ENCODE data around the gene AUNIP. TPM values are rescaled to one million over a fixed set of nuclear protein-coding genes. Genes with fewer than 3 reads are reported as not detected.
A peak's percentile ranks its signal among the peaks of the same experiment; 100 is the strongest.

AUNIP gene
- total RNA-seq, 1 donor from 2014 or later: 7.2 TPM

DNA sequence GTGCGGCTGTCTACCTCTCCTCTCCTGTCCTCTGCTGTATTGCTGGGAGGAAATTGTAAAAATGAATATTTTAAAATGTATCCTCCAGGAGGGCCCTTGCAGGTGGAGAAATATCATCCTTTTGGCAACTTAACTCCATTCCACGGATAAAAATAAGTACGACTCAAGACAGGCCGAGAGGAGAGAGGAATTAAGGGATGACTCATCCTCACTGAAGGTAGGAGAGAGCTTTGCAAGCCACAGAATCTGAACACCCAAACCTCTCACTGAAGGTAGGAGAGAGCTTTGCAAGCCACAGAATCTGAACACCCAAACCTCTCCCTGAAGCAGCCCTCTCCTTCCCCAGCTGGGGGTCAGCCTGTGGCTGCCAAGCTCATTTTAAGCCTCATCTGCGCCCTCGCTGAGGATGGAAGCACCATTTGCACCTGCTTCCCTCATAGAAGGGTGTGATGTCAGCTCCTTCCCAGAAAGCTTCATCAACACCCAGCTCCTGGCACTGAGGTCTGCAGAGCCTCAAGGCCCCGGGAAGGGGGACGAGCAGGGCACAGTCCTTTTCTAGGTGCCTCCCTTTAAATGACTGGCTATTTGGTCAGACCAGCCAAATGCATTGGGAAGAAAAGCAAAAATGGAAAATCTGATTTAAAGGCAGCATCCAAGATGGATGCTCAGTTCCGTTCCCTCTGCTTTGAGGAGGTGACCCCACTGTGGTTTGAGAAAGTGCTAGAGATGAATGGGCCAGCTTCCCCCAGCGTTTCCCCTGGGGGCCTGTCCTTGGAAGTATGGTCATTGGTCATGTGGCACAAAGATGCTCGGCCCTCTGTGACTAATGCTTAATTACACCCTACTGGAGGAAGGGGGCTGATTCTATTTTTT is 72.1 kb downstream of the AUNIP start:
- H3K36me3 Mint-ChIP-seq: no peaks in the 10 kb centered on the region
- H3K4me3 Mint-ChIP-seq: no peak overlapping the region
- H3K4me1 Mint-ChIP-seq (ENCODE audit: unreplicated experiment): peaks cover 70% of the 10 kb centered on the region
- DNase-seq (ENCODE audit: extremely low spot score, unreplicated experiment): no peak
- no peak overlapping the region for H3K27ac Mint-ChIP-seq
- TF ChIP-seq, protein P1, sequence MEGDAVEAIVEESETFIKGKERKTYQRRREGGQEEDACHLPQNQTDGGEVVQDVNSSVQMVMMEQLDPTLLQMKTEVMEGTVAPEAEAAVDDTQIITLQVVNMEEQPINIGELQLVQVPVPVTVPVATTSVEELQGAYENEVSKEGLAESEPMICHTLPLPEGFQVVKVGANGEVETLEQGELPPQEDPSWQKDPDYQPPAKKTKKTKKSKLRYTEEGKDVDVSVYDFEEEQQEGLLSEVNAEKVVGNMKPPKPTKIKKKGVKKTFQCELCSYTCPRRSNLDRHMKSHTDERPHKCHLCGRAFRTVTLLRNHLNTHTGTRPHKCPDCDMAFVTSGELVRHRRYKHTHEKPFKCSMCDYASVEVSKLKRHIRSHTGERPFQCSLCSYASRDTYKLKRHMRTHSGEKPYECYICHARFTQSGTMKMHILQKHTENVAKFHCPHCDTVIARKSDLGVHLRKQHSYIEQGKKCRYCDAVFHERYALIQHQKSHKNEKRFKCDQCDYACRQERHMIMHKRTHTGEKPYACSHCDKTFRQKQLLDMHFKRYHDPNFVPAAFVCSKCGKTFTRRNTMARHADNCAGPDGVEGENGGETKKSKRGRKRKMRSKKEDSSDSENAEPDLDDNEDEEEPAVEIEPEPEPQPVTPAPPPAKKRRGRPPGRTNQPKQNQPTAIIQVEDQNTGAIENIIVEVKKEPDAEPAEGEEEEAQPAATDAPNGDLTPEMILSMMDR (conservative IDR thresholded peaks at IDR 0.05): no peak
- no peaks in the 10 kb centered on the region for H3K9me3 Mint-ChIP-seq
- H3K27me3 Mint-ChIP-seq: no peaks in the 10 kb centered on the region

DNA sequence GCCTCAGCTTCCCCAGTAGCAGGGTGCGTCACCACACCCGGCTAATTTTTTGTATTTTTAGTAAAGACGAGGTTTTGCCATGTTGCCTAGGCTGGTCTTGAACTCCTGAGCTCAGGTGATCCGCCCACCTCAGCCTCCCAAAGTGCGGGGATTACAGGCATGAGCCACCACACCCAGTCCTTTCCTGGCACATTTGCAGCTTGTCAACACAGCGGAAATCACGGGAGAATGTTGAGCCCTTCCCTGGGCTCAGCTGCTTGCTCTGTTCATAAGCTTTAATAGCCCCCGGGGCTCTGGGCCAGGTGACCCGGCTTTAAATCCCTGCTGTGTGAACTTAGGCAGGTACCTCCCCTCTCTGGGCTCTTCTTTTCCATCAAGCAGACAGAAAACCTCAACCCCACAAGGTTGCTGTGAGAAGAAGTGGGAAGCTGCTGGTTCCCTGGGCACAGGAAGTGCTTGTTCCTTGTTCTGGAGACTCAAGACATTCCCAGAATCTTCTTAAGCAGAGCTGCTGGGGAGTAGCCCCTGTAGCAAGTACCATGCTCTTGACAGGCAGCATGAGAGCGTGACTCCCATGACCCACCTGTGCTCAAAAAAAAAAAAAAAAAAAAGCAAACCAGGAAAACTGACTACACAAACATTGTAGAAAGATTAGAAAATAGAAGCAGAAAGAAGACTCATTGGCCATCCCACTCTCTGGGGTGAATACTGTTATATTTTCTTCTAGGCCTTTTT is 73.8 kb downstream of the AUNIP start:
- H3K36me3 Mint-ChIP-seq: no peaks in the 10 kb centered on the region
- H3K27ac Mint-ChIP-seq: no peak overlapping the region
- no peaks in the 10 kb centered on the region for H3K9me3 Mint-ChIP-seq
- H3K4me1 Mint-ChIP-seq (ENCODE audit: unreplicated experiment): peaks cover 62% of the 10 kb centered on the region
- H3K4me3 Mint-ChIP-seq: no peak overlapping the region
- TF ChIP-seq, protein P1 (conservative IDR thresholded peaks at IDR 0.05): no peak
- no peaks in the 10 kb centered on the region for H3K27me3 Mint-ChIP-seq
- DNase-seq (ENCODE audit: extremely low spot score, unreplicated experiment): no peak

DNA sequence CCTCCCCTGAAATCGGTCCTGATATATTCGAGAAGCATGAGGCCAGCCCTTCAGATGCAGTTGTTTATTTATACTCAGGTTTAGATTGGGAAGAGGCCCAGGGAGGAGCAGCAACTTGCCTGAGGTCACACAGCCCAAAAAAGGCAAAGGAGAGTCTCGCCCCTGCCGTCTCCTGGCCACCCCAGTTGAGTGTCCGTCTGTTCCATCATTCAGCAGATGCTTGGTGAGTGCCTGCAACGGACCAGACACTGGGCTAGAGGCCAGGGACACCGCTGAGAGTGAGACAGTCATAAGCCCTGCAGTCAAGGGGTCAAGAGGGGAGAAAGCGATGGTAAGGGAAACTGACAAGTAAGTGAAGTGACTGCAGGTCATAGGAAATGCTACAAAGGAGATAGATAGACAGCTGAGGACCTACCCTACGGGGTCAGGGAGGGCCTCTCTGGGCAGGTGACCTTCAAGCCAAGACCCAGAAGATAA is 74.6 kb downstream of the AUNIP start:
- Mint-ChIP-seq H3K4me3 (peak overlapping the region; percentile 20), H3K36me3 (no peaks in the 10 kb centered on the region), H3K4me1 (ENCODE audit: unreplicated experiment) (peaks cover 65% of the 10 kb centered on the region), H3K27ac (no peak overlapping the region), H3K9me3 (no peaks in the 10 kb centered on the region), H3K27me3 (no peaks in the 10 kb centered on the region)
- TF ChIP-seq, protein P1 (conservative IDR thresholded peaks at IDR 0.05): no peak
- no peak for DNase-seq (ENCODE audit: extremely low spot score, unreplicated experiment)

Small RNAs within 50 kb of the gene (microRNA-seq; reads per million reads assigned to microRNA genes)
- not detected for gene MIR3917

Other genes starting within 250 kb of the AUNIP start
- 6.4 and 9.1 TPM in 2 replicates for gene MAN1C1, start 242.7 kb downstream of the AUNIP start, total RNA-seq (ENCODE audit: low replicate concordance)
- gene SELENON, start 59.3 kb downstream of the AUNIP start, total RNA-seq (ENCODE audit: low replicate concordance): 39.8 and 68.7 TPM in 2 replicates
- 73.5 and 74.5 TPM in 2 replicates for gene MTFR1L, start 39.5 kb downstream of the AUNIP start, total RNA-seq (ENCODE audit: low replicate concordance)
- gene PAQR7, start 16.3 kb upstream of the AUNIP start, total RNA-seq (ENCODE audit: low replicate concordance): 24.3 and 41.0 TPM in 2 replicates
- 219 and 591 TPM in 2 replicates for gene STMN1, start 47.0 kb upstream of the AUNIP start, total RNA-seq (ENCODE audit: low replicate concordance)
- 16.7 and 21.1 TPM in 2 replicates for gene PAFAH2, start 138.6 kb upstream of the AUNIP start, total RNA-seq (ENCODE audit: low replicate concordance)
- 0.31 and 4.2 TPM in 2 replicates for gene EXTL1, start 162.3 kb upstream of the AUNIP start, total RNA-seq (ENCODE audit: low replicate concordance)
- gene SLC30A2, start 186.7 kb upstream of the AUNIP start, total RNA-seq (ENCODE audit: low replicate concordance): 4.4 and 24.4 TPM in 2 replicates
- 1.7 and 4.1 TPM in 2 replicates for gene TRIM63, start 208.2 kb upstream of the AUNIP start, total RNA-seq (ENCODE audit: low replicate concordance)